ENCODE measurements around the gene MTA3. TPM values are rescaled to one million over a fixed set of nuclear protein-coding genes. Genes with fewer than 3 reads are reported as not detected.

Gene MTA3
- total RNA-seq, result 10 to 100 TPM; 18.2 to 59.7 (median 27.0) TPM

- Histone ChIP-seq H3K27ac (peak within 1 kb of the TSS; percentile 81 to 88 (median 84)), H3K4me3 (peak within 1 kb of the TSS; percentile 18 to 100 (median 76)), H3K4me1 (peaks cover 6 to 22% (median 9%) of the 10 kb centered on the region in 4 donors), H3K36me3 (peaks cover 0 to 5% (median 0%) of the 10 kb centered on the region in 4 donors), H3K9me3 (no peaks in the 10 kb centered on the region), H3K27me3 (no peaks in the 10 kb centered on the region)
- TF ChIP-seq POLR2AphosphoS5 (IDR thresholded peaks at IDR 0.05) (no peak), POLR2A (IDR thresholded peaks at IDR 0.05) (peak in 1 of 4 donors; percentile 28)
- WGBS, 2 donors, result 2% methylated on average over 13 of the region's 67 CpGs; no CpG with 5 or more reads in 1 of the 2 donors
- DNase-seq, result peak; percentile 58 to 95
- peak; percentile 34 to 93 for ATAC-seq (ENCODE audit: low FRiP score in 2 of 2)
Measured at GRCh38 chr2:42568401-42569115, at the start of gene MTA3. Gene MTA3, plus strand, starts transcription at chr2:42568632. Its CDS starts 114 bp downstream, at chr2:42568746.

- ATAC-seq (ENCODE audit: low FRiP score in 2 of 2), result no peak
- no peak for DNase-seq
- 70 to 90% methylated on average over 8 of the region's 8 CpGs for WGBS, 2 donors
Measured at GRCh38 chr2:42519624-42520023, 48.8 kb upstream of the MTA3 start.

GRCh38 chr2:42522035-42522434, 46.4 kb upstream of the MTA3 start:
- H3K9me3 ChIP-seq, result no peaks in the 10 kb centered on the region
- DNase-seq, result no peak
- no peaks in the 10 kb centered on the region for H3K36me3 ChIP-seq
- no peak overlapping the region for H3K4me3 ChIP-seq
- ATAC-seq (ENCODE audit: low FRiP score in 2 of 2), result no peak
- H3K4me1 ChIP-seq, result no peaks in the 10 kb centered on the region
- H3K27ac ChIP-seq, result no peak overlapping the region
- no peaks in the 10 kb centered on the region for H3K27me3 ChIP-seq
- TF ChIP-seq POLR2A (IDR thresholded peaks at IDR 0.05), result no peak
- 63 to 79% methylated on average over 2 of the region's 2 CpGs for WGBS, 2 donors

More at GRCh38 chr2:42519624-42520023, 48.8 kb upstream of the MTA3 start:
- Histone ChIP-seq H3K4me1 (no peaks in the 10 kb centered on the region), H3K36me3 (no peaks in the 10 kb centered on the region), H3K9me3 (no peaks in the 10 kb centered on the region), H3K27me3 (no peaks in the 10 kb centered on the region), H3K4me3 (no peak overlapping the region), H3K27ac (no peak overlapping the region)
- TF ChIP-seq POLR2A (IDR thresholded peaks at IDR 0.05) (no peak), CTCF (IDR thresholded peaks at IDR 0.05) (no peak), EP300 (IDR thresholded peaks at IDR 0.05) (no peak), POLR2AphosphoS5 (IDR thresholded peaks at IDR 0.05) (no peak)

- DNase-seq (no peak), ATAC-seq (ENCODE audit: low FRiP score in 2 of 2) (no peak)
- no peak overlapping the region for H3K4me3 ChIP-seq
- no peaks in the 10 kb centered on the region for H3K27me3 ChIP-seq
- no peaks in the 10 kb centered on the region for H3K36me3 ChIP-seq
- WGBS, 2 donors, result 50 to 62% methylated on average over 11 to 13 of the region's 13 CpGs
- H3K9me3 ChIP-seq, result no peaks in the 10 kb centered on the region
- H3K27ac ChIP-seq, result no peak overlapping the region
- no peaks in the 10 kb centered on the region for H3K4me1 ChIP-seq
- TF ChIP-seq POLR2A (IDR thresholded peaks at IDR 0.05) (no peak), CTCF (IDR thresholded peaks at IDR 0.05) (no peak), POLR2AphosphoS5 (IDR thresholded peaks at IDR 0.05) (no peak), EP300 (IDR thresholded peaks at IDR 0.05) (no peak)
Measured at GRCh38 chr2:42523341-42523740, 45.1 kb upstream of the MTA3 start.

- Histone ChIP-seq H3K4me3 (no peak overlapping the region), H3K36me3 (no peaks in the 10 kb centered on the region), H3K9me3 (no peaks in the 10 kb centered on the region), H3K4me1 (no peaks in the 10 kb centered on the region), H3K27me3 (no peaks in the 10 kb centered on the region), H3K27ac (no peak overlapping the region)
- DNase-seq, result no peak
- ATAC-seq (ENCODE audit: low FRiP score in 2 of 2), result no peak
- 89 to 93% methylated on average over 4 of the region's 4 CpGs for WGBS, 2 donors
- TF ChIP-seq POLR2A (IDR thresholded peaks at IDR 0.05), result no peak
- no peak for TF ChIP-seq EP300 (IDR thresholded peaks at IDR 0.05)
- TF ChIP-seq CTCF (IDR thresholded peaks at IDR 0.05), result no peak
- no peak for TF ChIP-seq POLR2AphosphoS5 (IDR thresholded peaks at IDR 0.05)
Measured at GRCh38 chr2:42532397-42532796, 36.0 kb upstream of the MTA3 start.

- TF ChIP-seq EP300 (IDR thresholded peaks at IDR 0.05), result no peak
- no peak for TF ChIP-seq CTCF (IDR thresholded peaks at IDR 0.05)
- TF ChIP-seq POLR2A (IDR thresholded peaks at IDR 0.05), result no peak
- no peak for TF ChIP-seq POLR2AphosphoS5 (IDR thresholded peaks at IDR 0.05)
- Histone ChIP-seq H3K4me3 (no peak overlapping the region), H3K4me1 (no peaks in the 10 kb centered on the region), H3K36me3 (no peaks in the 10 kb centered on the region), H3K27me3 (no peaks in the 10 kb centered on the region), H3K27ac (no peak overlapping the region), H3K9me3 (no peaks in the 10 kb centered on the region)
- WGBS, 2 donors, result 93 to 95% methylated on average over 3 of the region's 3 CpGs
- ATAC-seq (ENCODE audit: low FRiP score in 2 of 2) (no peak), DNase-seq (no peak)
Measured at GRCh38 chr2:42537493-42537892, 30.9 kb upstream of the MTA3 start.

All from upper lobe of left lung (tissue), 6 donors.